ENCODE measurements around the gene DNAJB2.

The DNAJB2 gene

GRCh38 chr2:219245899-219246230, 33.3 kb upstream of the DNAJB2 start:
- peak overlapping the region; percentile 81 for H3K27ac ChIP-seq
- TF ChIP-seq ZFX (IDR thresholded peaks at IDR 0.05) = no peak
- TF ChIP-seq, protein P1, sequence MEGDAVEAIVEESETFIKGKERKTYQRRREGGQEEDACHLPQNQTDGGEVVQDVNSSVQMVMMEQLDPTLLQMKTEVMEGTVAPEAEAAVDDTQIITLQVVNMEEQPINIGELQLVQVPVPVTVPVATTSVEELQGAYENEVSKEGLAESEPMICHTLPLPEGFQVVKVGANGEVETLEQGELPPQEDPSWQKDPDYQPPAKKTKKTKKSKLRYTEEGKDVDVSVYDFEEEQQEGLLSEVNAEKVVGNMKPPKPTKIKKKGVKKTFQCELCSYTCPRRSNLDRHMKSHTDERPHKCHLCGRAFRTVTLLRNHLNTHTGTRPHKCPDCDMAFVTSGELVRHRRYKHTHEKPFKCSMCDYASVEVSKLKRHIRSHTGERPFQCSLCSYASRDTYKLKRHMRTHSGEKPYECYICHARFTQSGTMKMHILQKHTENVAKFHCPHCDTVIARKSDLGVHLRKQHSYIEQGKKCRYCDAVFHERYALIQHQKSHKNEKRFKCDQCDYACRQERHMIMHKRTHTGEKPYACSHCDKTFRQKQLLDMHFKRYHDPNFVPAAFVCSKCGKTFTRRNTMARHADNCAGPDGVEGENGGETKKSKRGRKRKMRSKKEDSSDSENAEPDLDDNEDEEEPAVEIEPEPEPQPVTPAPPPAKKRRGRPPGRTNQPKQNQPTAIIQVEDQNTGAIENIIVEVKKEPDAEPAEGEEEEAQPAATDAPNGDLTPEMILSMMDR (conservative IDR thresholded peaks at IDR 0.05) = no peak

- TF ChIP-seq, protein P1 (conservative IDR thresholded peaks at IDR 0.05) = no peak
- no peak for TF ChIP-seq ZFX (IDR thresholded peaks at IDR 0.05)
- H3K27ac ChIP-seq = no peak overlapping the region
These were observed 32.6 kb upstream of the DNAJB2 start for GRCh38 chr2:219246559-219246958.

- TF ChIP-seq, protein P1 (conservative IDR thresholded peaks at IDR 0.05) = no peak
- no peak for TF ChIP-seq ZFX (IDR thresholded peaks at IDR 0.05)
- peak overlapping the region; percentile 84; the same call in 1 of the 2 replicates for H3K27ac ChIP-seq
These were observed 31.2 kb upstream of the DNAJB2 start for GRCh38 chr2:219247678-219248642.

DNA sequence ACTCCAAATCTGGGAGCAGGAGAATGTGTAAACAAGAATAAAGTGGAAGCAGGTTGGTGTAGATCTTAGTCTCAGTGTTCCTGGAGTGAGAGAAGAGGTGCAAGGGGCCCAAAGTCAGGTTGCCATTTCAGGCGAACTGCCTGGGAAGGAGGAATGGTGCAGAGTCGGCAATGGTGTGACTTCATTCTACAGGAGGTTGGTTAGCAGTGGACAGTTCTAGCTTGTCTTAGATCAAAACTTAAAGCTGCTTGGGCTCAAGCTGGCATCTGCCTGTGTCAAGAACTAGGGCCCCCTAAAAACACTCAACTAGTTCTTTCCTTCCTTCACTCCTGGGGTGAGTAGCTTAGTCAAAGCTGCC, 30.3 kb upstream of the DNAJB2 start:
- TF ChIP-seq, protein P1 (conservative IDR thresholded peaks at IDR 0.05) = no peak
- TF ChIP-seq ZFX (IDR thresholded peaks at IDR 0.05) = no peak
- H3K27ac ChIP-seq = peak overlapping the region; percentile 84

- peak overlapping the region; percentile 84 for H3K27ac ChIP-seq
- no peak for TF ChIP-seq ZFX (IDR thresholded peaks at IDR 0.05)
- TF ChIP-seq, protein P1 (conservative IDR thresholded peaks at IDR 0.05) = no peak
These were observed 29.8 kb upstream of the DNAJB2 start for GRCh38 chr2:219249203-219249980.

GRCh38 chr2:219250049-219250781, 29.0 kb upstream of the DNAJB2 start:
- TF ChIP-seq, protein P1 (conservative IDR thresholded peaks at IDR 0.05) = no peak
- TF ChIP-seq ZFX (IDR thresholded peaks at IDR 0.05) = no peak
- peak overlapping the region; percentile 84 for H3K27ac ChIP-seq

Data from C4-2B (cell line).